HL-60 (cell line): Measurements from ENCODE around the gene CMC1.

Experiments
- DNase-seq, 2 experiments: peaks; one replicate each; pipeline ENCODE4 v3.0.0-alpha.2; 2010 to 2020; ENCODE audit warnings: low read depth in 1 of 2, low spot score in 1 of 2
- H3K27ac ChIP-seq: fragments of 250-450 bp; sonication (Bioruptor Pico); replicated peaks from 2 replicates; pipeline ENCODE4 v1.5.1; 2020; ENCODE audit warnings: mild to moderate bottlenecking, moderate library complexity
- H3K27me3 ChIP-seq: fragments of 250-450 bp; sonication (Bioruptor Pico); 2 replicates; pipeline ENCODE4 v1.5.1; 2021; ENCODE audit warnings: mild to moderate bottlenecking, moderate library complexity; ENCODE audit not compliant: insufficient read depth, poor library complexity, severe bottlenecking
- H3K4me3 ChIP-seq: replicated peaks from 2 replicates; pipeline ENCODE4 v1.5.1; 2011; ENCODE audit warnings: mild to moderate bottlenecking, control low read depth, low read length; ENCODE audit not compliant: insufficient read depth
- CTCF ChIP-seq: IDR thresholded peaks from one replicate; pipeline ENCODE4 v1.5.1; 2011; ENCODE audit warnings: low read length, control low read depth, inconsistent platforms; ENCODE audit not compliant: insufficient read depth
- GABPA ChIP-seq: IDR thresholded peaks from 2 replicates; pipeline ENCODE4 v1.6.1; 2012; ENCODE audit warnings: low read depth
- POLR2AphosphoS5 ChIP-seq: IDR thresholded peaks from 2 replicates; pipeline ENCODE4 v1.6.1; 2012; ENCODE audit warnings: low read depth
- REST ChIP-seq: IDR thresholded peaks from 2 replicates; pipeline ENCODE4 v1.6.1; 2012; ENCODE audit warnings: low read depth; ENCODE audit not compliant: insufficient replicate concordance
- SPI1 ChIP-seq: IDR thresholded peaks from 2 replicates; pipeline ENCODE4 v1.6.1; 2012; ENCODE audit warnings: low read depth, mild to moderate bottlenecking, borderline replicate concordance

The CMC1 gene

DNA sequence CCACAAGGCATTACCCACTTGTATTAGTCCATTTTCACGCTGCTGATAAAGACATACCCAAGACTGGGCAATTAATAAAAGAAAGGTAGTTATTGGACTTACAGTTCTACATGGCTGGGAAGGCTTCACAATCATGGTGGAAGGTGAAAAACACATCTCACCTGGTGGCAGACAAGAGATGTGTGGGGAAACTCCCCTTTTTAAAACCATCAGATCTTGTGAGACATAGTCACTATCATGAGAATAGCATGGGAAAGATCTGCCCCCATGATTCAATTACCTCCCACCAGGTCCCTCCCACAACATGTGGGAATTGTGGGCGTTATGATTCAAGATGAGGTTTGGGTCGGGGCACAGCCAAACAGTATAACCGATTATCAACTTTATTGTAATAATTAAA lies 17.0 kb upstream of the CMC1 start:
- Histone ChIP-seq H3K4me3 (no peak overlapping the region), H3K27ac (no peak overlapping the region), H3K27me3 (no peaks in the 10 kb centered on the region)
- no peak for TF ChIP-seq REST
- no peak for TF ChIP-seq POLR2AphosphoS5
- TF ChIP-seq CTCF, result no peak
- TF ChIP-seq GABPA, result no peak
- TF ChIP-seq SPI1, result no peak
- no peak for DNase-seq

GRCh38 chr3:28226020-28226419 lies 15.4 kb upstream of the CMC1 start:
- TF ChIP-seq REST, result no peak
- no peak for TF ChIP-seq GABPA
- TF ChIP-seq SPI1, result no peak
- no peak for DNase-seq
- H3K27me3 ChIP-seq, result no peaks in the 10 kb centered on the region
- no peak overlapping the region for H3K27ac ChIP-seq
- H3K4me3 ChIP-seq, result no peak overlapping the region

- Histone ChIP-seq H3K27ac (no peak overlapping the region), H3K4me3 (no peak overlapping the region), H3K27me3 (no peaks in the 10 kb centered on the region)
- DNase-seq, result no peak
- no peak for TF ChIP-seq GABPA
- TF ChIP-seq SPI1, result no peak
- TF ChIP-seq CTCF, result no peak
- TF ChIP-seq REST, result no peak
- no peak for TF ChIP-seq POLR2AphosphoS5
Measured at GRCh38 chr3:28228623-28229022, 12.8 kb upstream of the CMC1 start.

GRCh38 chr3:28232659-28233058 lies 8.8 kb upstream of the CMC1 start:
- Histone ChIP-seq H3K4me3 (no peak overlapping the region), H3K27me3 (no peaks in the 10 kb centered on the region), H3K27ac (no peak overlapping the region)
- TF ChIP-seq SPI1 (no peak), GABPA (no peak), POLR2AphosphoS5 (no peak), REST (no peak), CTCF (no peak)
- no peak for DNase-seq
